GM12878 (cell line): Measurements from ENCODE around the gene MSL1. TPM values are rescaled to one million over a fixed set of nuclear protein-coding genes. Genes with fewer than 3 reads are reported as not detected.

Source experiments
- ATAC-seq: fragments of 200-7000 bp; cut with Tn5 transposase; 3 replicates; pipeline ENCODE4 v1.9.1; 2020; ENCODE audit warnings: mild to moderate bottlenecking, moderate library complexity
- BruUV-seq: library from RNA; stranded (reverse); fragments of 400-500 nt; replicated peaks from 2 replicates; lab custom pipeline; 2021; lab: Mats Ljungman, UMichigan
- CTCF ChIA-PET: fragments of 300-600 bp; sonication (Branson Sonifier 250); formaldehyde crosslinking; extraction: SDS; loops from one replicate; lab custom pipeline; 2021; ENCODE audit warnings: inconsistent platforms; lab: Yijun Ruan, JAX
- POLR2A ChIA-PET: fragments of 350-600 bp; formaldehyde crosslinking; extraction: SDS; loops from one replicate; lab custom pipeline; 2021; ENCODE audit warnings: inconsistent platforms; lab: Charles Lee
- RAD21 ChIA-PET: fragments of 300-600 bp; sonication (Branson Sonifier 250); formaldehyde crosslinking; loops from one replicate; lab custom pipeline; 2023; ENCODE audit warnings: antibody characterized with exemption; ENCODE audit not compliant: unreplicated experiment; lab: Charles Lee
- SMC1A ChIA-PET: fragments of 300-600 bp; sonication (Branson Sonifier 250); formaldehyde crosslinking; loops from one replicate; lab custom pipeline; 2023; ENCODE audit not compliant: unreplicated experiment, uncharacterized antibody; lab: Charles Lee
- DNase-seq: peaks from one replicate; pipeline ENCODE4 v3.0.0-alpha.2; 2011; ENCODE audit warnings: low read depth, low spot score
- FAIRE-seq: peaks from 3 replicates; lab custom pipeline; 2011; peaks lifted over from hg19 to GRCh38; lab: Jason Lieb, UNC
- H2AFZ ChIP-seq: 2 replicates; pipeline ENCODE4 v1.6.0; 2011; ENCODE audit warnings: low read depth, low read length, control low read depth; ENCODE audit not compliant: control insufficient read depth
- H3K27ac ChIP-seq: 2 replicates; pipeline ENCODE4 v1.5.1; 2011; ENCODE audit warnings: control low read depth; ENCODE audit not compliant: control insufficient read depth, insufficient read depth
- H3K27me3 ChIP-seq, 2 experiments: replicated peaks in 1 of 2; 2 replicates each; pipeline versions ENCODE4 v1.6.0 to v1.6.1; 2011; ENCODE audit warnings: low read length in 1 of 2; ENCODE audit not compliant: control insufficient read depth in 2 of 2, insufficient read depth in 2 of 2
- H3K36me3 ChIP-seq, 2 experiments: 2 replicates each; pipeline ENCODE4 v1.5.1; 2011; ENCODE audit warnings: low read length in 1 of 2; ENCODE audit not compliant: control insufficient read depth in 2 of 2, insufficient read depth in 2 of 2
- H3K4me1 ChIP-seq: 2 replicates; pipeline ENCODE4 v1.6.1; 2011; ENCODE audit warnings: mild to moderate bottlenecking, low read length, moderate library complexity, mixed read lengths; ENCODE audit not compliant: control insufficient read depth, insufficient read depth
- H3K4me2 ChIP-seq: 2 replicates; pipeline ENCODE4 v1.6.0; 2011; ENCODE audit warnings: control low read depth; ENCODE audit not compliant: control insufficient read depth, insufficient read depth
- H3K4me3 ChIP-seq: fragments of 200-600 bp; sonication (generic); 2 replicates; pipeline ENCODE4 v1.5.1; 2016
- H3K79me2 ChIP-seq: 2 replicates; pipeline ENCODE4 v1.6.0; 2011; ENCODE audit warnings: low read length; ENCODE audit not compliant: control insufficient read depth, insufficient read depth
- H3K9ac ChIP-seq: 2 replicates; pipeline ENCODE4 v1.8.0; 2011; ENCODE audit warnings: low read length, control low read depth, mixed read lengths; ENCODE audit not compliant: control insufficient read depth, insufficient read depth
- H3K9me3 ChIP-seq: replicated peaks from 3 replicates; pipeline ENCODE4 v1.5.1; 2011; ENCODE audit warnings: mild to moderate bottlenecking, low read length; ENCODE audit not compliant: control insufficient read depth, insufficient read depth
- H4K20me1 ChIP-seq: 2 replicates; pipeline ENCODE4 v1.6.0; 2011; ENCODE audit not compliant: control insufficient read depth, insufficient read depth
- BACH1 ChIP-seq: fragments of 450-650 bp; IDR thresholded peaks from 2 replicates; pipeline ENCODE4 v1.6.1; 2017; ENCODE audit warnings: mild to moderate bottlenecking, borderline replicate concordance
- FOXM1 ChIP-seq: IDR thresholded peaks from 2 replicates; pipeline ENCODE4 v1.6.1; 2012; ENCODE audit warnings: low read depth, mild to moderate bottlenecking, inconsistent platforms, low read length, moderate library complexity
- IKZF1 ChIP-seq: fragments of 450-650 bp; conservative IDR thresholded peaks from 2 replicates; pipeline ENCODE4 v1.6.1; 2017; ENCODE audit warnings: antibody characterized with exemption, mild to moderate bottlenecking
- POLR2AphosphoS5 ChIP-seq: IDR thresholded peaks from 2 replicates; pipeline ENCODE4 v1.6.1; 2011; ENCODE audit warnings: mild to moderate bottlenecking, low read length, inconsistent platforms
- RFX5 ChIP-seq: IDR thresholded peaks from 2 replicates; pipeline ENCODE4 v1.6.1; 2011; ENCODE audit warnings: low read depth, low read length, improper control_type of control experiment
- SRF ChIP-seq, 2 experiments: IDR thresholded peaks; 2 replicates each; pipeline ENCODE4 v1.6.1; 2011; ENCODE audit warnings: low read depth in 2 of 2, low read length in 2 of 2, mild to moderate bottlenecking in 1 of 2, moderate library complexity in 1 of 2
- WGBS: methylation state at CpG from one replicate; pipeline ENCODE4 v1.1.6; 2016; ENCODE audit warnings: low lambda C conversion rate; ENCODE audit not compliant: insufficient replicate concordance, insufficient coverage; ENCODE audit errors: missing lambda C conversion rate; 5-methylcytosine and 5-hydroxymethylcytosine counted together
- in situ Hi-C: fragments of 300-500 bp; cut with MboI; formaldehyde crosslinking; loops from 9 replicates; pipeline ENCODE4 v1.14.3; 2018; ENCODE audit warnings: mixed read lengths
- intact Hi-C: fragments of 100-400 bp; cut with micrococcal nuclease; formaldehyde crosslinking; loops from one replicate; pipeline ENCODE4 v1.14.2; 2022; ENCODE audit not compliant: unreplicated experiment
- polyA plus RNA-seq, 11 experiments: library from polyadenylated mRNA; depleted of rRNA in 4 of 11; unstranded in 6 of 11; stranded (reverse) in 5 of 11; fragments of >200 nt; fragmentation: Nextera tagmentation in 4 of 11; fragmentation: Illumina TruSeq in 1 of 11; extraction: Ambion mirVana in 4 of 11; extraction: Trizol in 1 of 11; gene quantifications; 1 replicate in 1 of 11; 2 replicates in 10 of 11; pipeline versions ENCODE4 v1.2.1 to v1.2.3, GENCODE V29; 2011 to 2016; ENCODE audit warnings: inconsistent platforms in 2 of 11, missing spikeins in 2 of 11, low read depth in 1 of 11
- total RNA-seq, 4 experiments: library from RNA; depleted of rRNA in 3 of 4; stranded (reverse); fragments of >200 nt in 3 of 4; fragmentation: Illumina TruSeq in 1 of 4; extraction: Trizol in 1 of 4; gene quantifications; 2 replicates each; pipeline versions ENCODE4 v1.2.1 to v1.2.3, GENCODE V29; 2013 to 2021

Gene MSL1
- total and polyA plus RNA-seq, 10 of the 15 experiments (the other 5 are each of a cell fraction or from before 2014, with no cell fraction given), result 6.1 to 95.2 (median 51.8) TPM

- ChIA-PET POLR2A (interaction anchor here (1.0 to 1.7 kb wide), 2 partner anchors 20 to 79 kb away, joined by 3 to 4 read pairs; no protein-coding TSS in a partner anchor), SMC1A (no interaction called here), RAD21 (interaction anchor here (1.1 to 1.3 kb wide), 2 partner anchors 18 to 20 kb away, joined by 4 to 6 read pairs; no protein-coding TSS in a partner anchor), CTCF (interaction anchor here (2.3 kb wide), 1 partner anchor 18 kb away, joined by 13 read pairs; no protein-coding TSS in a partner anchor)
- in situ Hi-C loops (no loop called here), intact Hi-C loops (no loop called here)
- H3K27ac ChIP-seq, result no peak overlapping the region
- H2AFZ ChIP-seq, result no peak overlapping the region
- no peak for TF ChIP-seq SRF (IDR thresholded peaks at IDR 0.05; ENCODE audit: low read depth in 2 of 2, low read length in 2 of 2)
- TF ChIP-seq FOXM1, result no peak
- no peak for TF ChIP-seq IKZF1
- TF ChIP-seq POLR2AphosphoS5, result no peak
- peaks cover 6% of the 10 kb centered on the region for H3K79me2 ChIP-seq
- peaks cover 0 to 6% of the 10 kb centered on the region in 2 experiments; a peak in 3 of 4 replicates for H3K36me3 ChIP-seq
- H3K4me3 ChIP-seq, result no peak overlapping the region
- H3K9ac ChIP-seq, result no peak overlapping the region
- FAIRE-seq (no peak), DNase-seq (no peak), ATAC-seq (no peak)
- H3K4me2 ChIP-seq, result no peak overlapping the region
- no TSS peak for BruUV-seq
- peaks cover 23% of the 10 kb centered on the region for H3K4me1 ChIP-seq
- no peaks in the 10 kb centered on the region for H4K20me1 ChIP-seq
- H3K27me3 ChIP-seq, result no peaks in the 10 kb centered on the region
- WGBS, result 91% methylated on average over 29 of the region's 29 CpGs
- H3K9me3 ChIP-seq, result no peaks in the 10 kb centered on the region
Measured at GRCh38 chr17:40093005-40093579, 28.7 kb upstream of the MSL1 start.

GRCh38 chr17:40093580-40094201 is 28.1 kb upstream of the MSL1 start:
- peaks cover 29% of the 10 kb centered on the region for H3K4me1 ChIP-seq
- TF ChIP-seq RFX5, result peak; percentile 85
- no peak for TF ChIP-seq BACH1
- no peak overlapping the region for H3K27ac ChIP-seq
- DNase-seq (no peak), FAIRE-seq (no peak), ATAC-seq (no peak)
- H3K4me2 ChIP-seq, result no peak overlapping the region
- BruUV-seq, result no TSS peak
- no peak overlapping the region for H3K4me3 ChIP-seq
- in situ Hi-C loops (no loop called here), intact Hi-C loops (no loop called here)
- peaks cover 0 to 6% of the 10 kb centered on the region in 2 experiments; a peak in 3 of 4 replicates for H3K36me3 ChIP-seq
- no peak overlapping the region for H2AFZ ChIP-seq
- 94% methylated on average over 16 of the region's 16 CpGs for WGBS
- POLR2A ChIA-PET, result interaction anchor here (1.7 kb wide), 1 partner anchor 19 kb away, joined by 4 read pairs; no protein-coding TSS in a partner anchor
- H3K9me3 ChIP-seq, result no peaks in the 10 kb centered on the region
- H3K9ac ChIP-seq, result no peak overlapping the region
- SMC1A ChIA-PET, result interaction anchor here (10.4 kb wide), 1 partner anchor 18 kb away, joined by 132 read pairs; no protein-coding TSS in a partner anchor
- no peaks in the 10 kb centered on the region for H3K27me3 ChIP-seq
- RAD21 ChIA-PET, result interaction anchor here (0.5 to 1.3 kb wide), 3 partner anchors 18 to 43 kb away, joined by 3 to 6 read pairs (median 4); no protein-coding TSS in a partner anchor
- CTCF ChIA-PET, result interaction anchor here (2.3 to 10.6 kb wide), 2 partner anchors 18 kb away, joined by 13 to 176 read pairs; no protein-coding TSS in a partner anchor
- H4K20me1 ChIP-seq, result no peaks in the 10 kb centered on the region
- peaks cover 8% of the 10 kb centered on the region for H3K79me2 ChIP-seq
